ENCODE results near the gene F2RL3. TPM values are rescaled to one million over a fixed set of nuclear protein-coding genes. Genes with fewer than 3 reads are reported as not detected.

The F2RL3 gene
- total RNA-seq, 1 donor from 2014 or later, result not detected

DNA sequence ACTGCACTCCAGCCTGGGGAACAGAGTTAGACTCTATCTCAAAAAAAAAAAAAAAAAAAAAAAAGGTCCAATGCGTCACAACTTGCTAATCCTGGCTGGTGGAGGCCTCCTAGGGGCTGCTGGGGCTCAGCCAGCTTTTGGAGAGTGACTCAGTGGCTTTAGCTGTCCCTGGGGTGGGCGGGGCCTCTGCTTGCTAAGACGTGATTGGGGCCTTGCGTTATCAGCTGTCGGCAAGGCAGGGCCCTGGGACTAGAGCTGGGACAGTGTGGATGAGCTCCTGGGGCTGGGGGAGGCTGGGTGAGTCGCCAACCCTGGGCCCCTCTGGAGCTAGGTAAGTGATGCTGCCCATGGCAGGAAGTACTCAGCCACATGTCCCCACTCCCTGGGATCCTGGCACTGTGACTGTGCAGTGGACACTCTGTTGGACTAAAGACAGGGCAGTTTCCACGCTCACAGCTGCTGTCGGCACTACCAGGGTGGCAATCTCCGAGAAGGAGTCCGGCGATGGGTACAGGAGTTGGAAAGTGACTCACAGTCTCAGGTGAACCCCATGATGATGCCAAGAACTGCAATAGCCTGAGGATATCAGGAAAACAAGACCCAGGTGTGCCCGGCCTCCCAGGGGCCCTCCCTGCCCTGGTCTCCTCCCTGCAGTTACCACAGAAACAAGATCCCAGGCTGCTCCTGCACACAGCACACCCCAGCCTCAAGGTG is 32.2 kb downstream of the F2RL3 start:
- H3K36me3 Mint-ChIP-seq (ENCODE audit: low read depth, unreplicated experiment), result no peaks in the 10 kb centered on the region
- H2AFZ ChIP-seq (ENCODE audit: low read depth, low read length), result peak overlapping the region; percentile 3
- TF ChIP-seq EZH2 (IDR thresholded peaks at IDR 0.05; ENCODE audit: insufficient read depth, low read length), result no peak
- TF ChIP-seq, protein P1, sequence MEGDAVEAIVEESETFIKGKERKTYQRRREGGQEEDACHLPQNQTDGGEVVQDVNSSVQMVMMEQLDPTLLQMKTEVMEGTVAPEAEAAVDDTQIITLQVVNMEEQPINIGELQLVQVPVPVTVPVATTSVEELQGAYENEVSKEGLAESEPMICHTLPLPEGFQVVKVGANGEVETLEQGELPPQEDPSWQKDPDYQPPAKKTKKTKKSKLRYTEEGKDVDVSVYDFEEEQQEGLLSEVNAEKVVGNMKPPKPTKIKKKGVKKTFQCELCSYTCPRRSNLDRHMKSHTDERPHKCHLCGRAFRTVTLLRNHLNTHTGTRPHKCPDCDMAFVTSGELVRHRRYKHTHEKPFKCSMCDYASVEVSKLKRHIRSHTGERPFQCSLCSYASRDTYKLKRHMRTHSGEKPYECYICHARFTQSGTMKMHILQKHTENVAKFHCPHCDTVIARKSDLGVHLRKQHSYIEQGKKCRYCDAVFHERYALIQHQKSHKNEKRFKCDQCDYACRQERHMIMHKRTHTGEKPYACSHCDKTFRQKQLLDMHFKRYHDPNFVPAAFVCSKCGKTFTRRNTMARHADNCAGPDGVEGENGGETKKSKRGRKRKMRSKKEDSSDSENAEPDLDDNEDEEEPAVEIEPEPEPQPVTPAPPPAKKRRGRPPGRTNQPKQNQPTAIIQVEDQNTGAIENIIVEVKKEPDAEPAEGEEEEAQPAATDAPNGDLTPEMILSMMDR (IDR thresholded peaks at IDR 0.05; ENCODE audit: insufficient read depth, low read depth, low read length), result no peak

DNA sequence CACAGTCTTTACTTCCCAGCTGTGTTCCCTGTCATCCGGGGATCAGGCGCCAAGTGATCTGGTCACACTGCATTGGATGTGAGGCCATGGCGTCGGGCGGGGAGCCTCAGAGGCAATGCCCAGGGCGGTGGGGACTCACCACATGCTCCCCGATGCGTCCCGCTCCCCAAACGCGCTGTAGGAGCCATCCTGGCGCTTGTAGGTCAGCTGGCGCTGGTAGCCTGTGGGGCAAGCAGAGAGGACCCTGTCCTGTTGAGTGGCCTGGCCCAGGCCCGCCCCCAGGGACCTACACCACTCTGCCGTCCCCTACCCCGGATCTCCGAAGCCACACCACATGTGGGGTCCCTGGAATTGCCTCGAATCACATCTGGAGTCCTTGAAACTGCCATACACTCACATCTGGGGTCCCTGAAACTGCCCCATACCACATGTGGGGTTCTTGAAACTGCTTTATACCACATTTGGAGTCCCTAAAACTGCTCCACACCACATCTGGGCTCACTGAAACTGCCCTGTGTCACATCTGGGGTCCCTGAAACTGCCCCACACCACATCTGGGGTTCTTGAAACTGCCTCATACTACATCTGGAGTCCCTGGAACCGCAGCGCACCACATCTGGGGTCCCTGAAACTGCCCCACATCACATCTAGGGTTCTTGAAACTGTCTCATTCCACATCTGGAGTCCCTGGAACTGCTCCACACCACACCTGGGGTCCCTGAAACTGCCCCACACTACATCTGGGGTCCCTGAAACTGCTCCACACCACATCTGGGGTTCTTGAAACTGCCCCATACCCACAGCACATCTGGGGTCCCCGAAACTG is 33.2 kb downstream of the F2RL3 start:
- H3K36me3 ChIP-seq (ENCODE audit: insufficient read depth, low read length), result no peaks in the 10 kb centered on the region

More for the DNA sequence above, 32.2 kb downstream of the F2RL3 start:
- Histone ChIP-seq H3K9me3 (ENCODE audit: insufficient read depth, low read depth, low read length) (peaks cover 7% of the 10 kb centered on the region), H3K36me3 (ENCODE audit: insufficient read depth, low read length) (no peaks in the 10 kb centered on the region), H3K27me3 (ENCODE audit: insufficient read depth, low read length) (no peaks in the 10 kb centered on the region), H3K27ac (ENCODE audit: low read depth, low read length) (no peak overlapping the region), H3K4me2 (ENCODE audit: low read length) (peak overlapping the region; percentile 28), H3K79me2 (ENCODE audit: insufficient read depth, low read length) (no peaks in the 10 kb centered on the region), H3K9ac (ENCODE audit: low read length) (no peak overlapping the region), H4K20me1 (ENCODE audit: insufficient read depth, low read length) (no peaks in the 10 kb centered on the region), H3K4me1 (ENCODE audit: insufficient read depth, low read length) (peaks cover 5% of the 10 kb centered on the region), H3K4me3 (ENCODE audit: insufficient read depth, low read depth, low read length) (no peak overlapping the region)
- Mint-ChIP-seq H3K27me3 (ENCODE audit: low read depth, unreplicated experiment) (peaks cover 6% of the 10 kb centered on the region), H3K9me3 (ENCODE audit: unreplicated experiment) (peaks cover 7% of the 10 kb centered on the region), H3K4me1 (ENCODE audit: low read depth, unreplicated experiment) (no peaks in the 10 kb centered on the region), H3K4me3 (ENCODE audit: unreplicated experiment) (no peak overlapping the region), H3K27ac (ENCODE audit: unreplicated experiment) (no peak overlapping the region)
- DNase-seq (ENCODE audit: low read depth) (peak; percentile 81), FAIRE-seq (no peak)

More for the DNA sequence above, 33.2 kb downstream of the F2RL3 start:
- no peak for TF ChIP-seq EZH2 (IDR thresholded peaks at IDR 0.05; ENCODE audit: insufficient read depth, low read length)
- TF ChIP-seq, protein P1 (IDR thresholded peaks at IDR 0.05; ENCODE audit: insufficient read depth, low read depth, low read length), result no peak
- DNase-seq (ENCODE audit: low read depth) (no peak), FAIRE-seq (no peak)
- peaks cover 13% of the 10 kb centered on the region for H3K9me3 Mint-ChIP-seq (ENCODE audit: unreplicated experiment)
- Histone ChIP-seq H3K9me3 (ENCODE audit: insufficient read depth, low read depth, low read length) (peaks cover 7% of the 10 kb centered on the region), H3K79me2 (ENCODE audit: insufficient read depth, low read length) (no peaks in the 10 kb centered on the region), H3K9ac (ENCODE audit: low read length) (no peak overlapping the region), H3K4me2 (ENCODE audit: low read length) (no peak overlapping the region), H3K27me3 (ENCODE audit: insufficient read depth, low read length) (no peaks in the 10 kb centered on the region), H3K4me1 (ENCODE audit: insufficient read depth, low read length) (peaks cover 5% of the 10 kb centered on the region), H4K20me1 (ENCODE audit: insufficient read depth, low read length) (no peaks in the 10 kb centered on the region), H2AFZ (ENCODE audit: low read depth, low read length) (no peak overlapping the region), H3K4me3 (ENCODE audit: insufficient read depth, low read depth, low read length) (no peak overlapping the region), H3K27ac (ENCODE audit: low read depth, low read length) (no peak overlapping the region)
- peak overlapping the region; percentile 27 for H3K4me3 Mint-ChIP-seq (ENCODE audit: unreplicated experiment)
- peaks cover 5% of the 10 kb centered on the region for H3K27me3 Mint-ChIP-seq (ENCODE audit: low read depth, unreplicated experiment)
- H3K4me1 Mint-ChIP-seq (ENCODE audit: low read depth, unreplicated experiment), result no peaks in the 10 kb centered on the region
- no peaks in the 10 kb centered on the region for H3K36me3 Mint-ChIP-seq (ENCODE audit: low read depth, unreplicated experiment)
- H3K27ac Mint-ChIP-seq (ENCODE audit: unreplicated experiment), result no peak overlapping the region
